K562 (cell line): ENCODE measurements around the gene ST3GAL5. TPM values are rescaled to one million over a fixed set of nuclear protein-coding genes. Genes with fewer than 3 reads are reported as not detected.

Experiments used
- CBFA2T2 ChIP-seq: fragments of 450-650 bp; conservative IDR thresholded peaks from 2 replicates; pipeline ENCODE4 v1.6.1; 2017; ENCODE audit warnings: mild to moderate bottlenecking
- CBX5 ChIP-seq: IDR thresholded peaks from 2 replicates; pipeline ENCODE4 v1.6.1; 2014; ENCODE audit warnings: low read depth, borderline replicate concordance
- HDAC2 ChIP-seq: fragments of 450-650 bp; IDR thresholded peaks from 2 replicates; pipeline ENCODE4 v1.6.1; 2016; ENCODE audit warnings: mild to moderate bottlenecking
- HNRNPL ChIP-seq: fragments of 200-400 bp; formaldehyde crosslinking; IDR thresholded peaks from 2 replicates; pipeline ENCODE4 v1.6.1; 2017; ENCODE audit warnings: low read depth, mild to moderate bottlenecking, low read length
- JUNB ChIP-seq: fragments of 450-650 bp; formaldehyde crosslinking; conservative IDR thresholded peaks from 2 replicates; pipeline ENCODE4 v1.4.0; 2020; ENCODE audit warnings: mild to moderate bottlenecking
- MCM7 ChIP-seq, 2 experiments: fragments of 450-650 bp; IDR thresholded peaks; 2 replicates each; pipeline ENCODE4 v1.6.1; 2016 to 2018
- RREB1 ChIP-seq: fragments of 250-450 bp; sonication (Bioruptor Pico); IDR thresholded peaks from 2 replicates; pipeline ENCODE4 v1.4.0; 2020
- TCF7 ChIP-seq: sonication (generic); IDR thresholded peaks from 2 replicates; pipeline ENCODE4 v1.6.1; 2016; ENCODE audit warnings: antibody characterized with exemption, borderline replicate concordance
- ZFPM2 ChIP-seq: fragments of 250-450 bp; sonication (Bioruptor Pico); IDR thresholded peaks from 2 replicates; pipeline ENCODE4 v1.5.1; 2022; ENCODE audit warnings: mild to moderate bottlenecking
- ZNF57 ChIP-seq: fragments of 450-650 bp; formaldehyde crosslinking; IDR thresholded peaks from 2 replicates; pipeline ENCODE4 v1.4.0; 2020; ENCODE audit warnings: mild to moderate bottlenecking, moderate library complexity
- polyA plus RNA-seq, 8 experiments: library from polyadenylated mRNA; depleted of rRNA in 4 of 8; stranded (reverse) in 5 of 8; unstranded in 3 of 8; fragments of >200 nt; fragmentation: Nextera tagmentation in 2 of 8; fragmentation: Illumina TruSeq in 1 of 8; extraction: Ambion mirVana in 2 of 8; extraction: Trizol in 1 of 8; gene quantifications; 2 replicates each; pipeline versions ENCODE4 v1.2.1 to v1.2.3, GENCODE V29; 2011 to 2014; ENCODE audit warnings: inconsistent platforms in 1 of 8, missing spikeins in 1 of 8
- total RNA-seq, 7 experiments: library from RNA; depleted of rRNA in 6 of 7; stranded (reverse); fragments of >200 nt in 6 of 7; fragmentation: Illumina TruSeq in 2 of 7; extraction: Trizol in 2 of 7; gene quantifications; 2 replicates each; pipeline versions ENCODE4 v1.2.1 to v1.2.3, GENCODE V29; 2011 to 2021; ENCODE audit warnings: low replicate concordance in 1 of 7
- TF ChIP-seq, protein P1 (sequence below), 2 experiments: fragments of 450-650 bp in 1 of 2; sonication (generic) in 1 of 2; formaldehyde crosslinking in 1 of 2; IDR thresholded peaks in 1 of 2; conservative IDR thresholded peaks in 1 of 2; 2 replicates each; pipeline versions ENCODE4 v1.6.1 to v1.8.1; 2016 to 2023; ENCODE audit warnings: mild to moderate bottlenecking in 2 of 2, moderate library complexity in 2 of 2, inconsistent platforms in 1 of 2, missing genetic modification reagents in 1 of 2

Gene ST3GAL5
- total and polyA plus RNA-seq, 9 of the 15 experiments (the other 6 are each of a cell fraction or from before 2014, with no cell fraction given), result 1.6 to 10.0 (median 4.2) TPM

DNA sequence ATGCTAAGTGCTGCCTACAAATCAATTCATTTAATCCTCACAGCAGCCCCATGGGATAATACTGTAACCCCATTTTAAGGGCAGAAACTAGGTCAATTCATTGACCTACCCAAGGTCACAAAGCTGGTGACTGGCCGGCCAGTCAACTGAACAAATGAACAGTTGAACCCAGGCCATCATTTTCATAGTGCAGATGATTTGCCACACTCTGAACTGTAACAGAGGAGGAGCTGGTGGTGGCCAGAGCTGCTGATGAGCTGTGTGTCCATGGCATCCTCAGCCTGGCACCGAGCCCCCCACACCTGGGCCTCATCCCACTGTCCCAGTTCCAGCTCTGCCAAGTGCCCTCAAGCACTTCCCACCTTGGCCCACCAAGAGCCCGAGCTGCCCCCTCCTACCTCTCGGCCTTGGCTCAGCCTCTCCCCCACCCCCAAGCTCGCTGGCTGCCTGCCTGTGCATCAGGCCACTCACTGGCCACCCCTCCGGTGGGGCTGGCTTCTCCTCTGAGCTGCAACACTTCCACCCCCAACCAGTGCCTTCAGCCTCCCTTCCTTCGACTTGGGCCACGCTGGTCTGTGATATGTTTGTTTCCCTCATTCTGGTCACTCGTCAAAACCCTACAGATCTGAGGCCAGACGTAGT is 76.6 kb downstream of the ST3GAL5 start (continued):
- no peak for TF ChIP-seq ZNF57 (CRISPR knock-in tag)
- no peak for TF ChIP-seq ZFPM2 (CRISPR knock-in tag)
- no peak for TF ChIP-seq TCF7
- TF ChIP-seq, protein P1, sequence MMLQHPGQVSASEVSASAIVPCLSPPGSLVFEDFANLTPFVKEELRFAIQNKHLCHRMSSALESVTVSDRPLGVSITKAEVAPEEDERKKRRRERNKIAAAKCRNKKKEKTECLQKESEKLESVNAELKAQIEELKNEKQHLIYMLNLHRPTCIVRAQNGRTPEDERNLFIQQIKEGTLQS (IDR thresholded peaks at IDR 0.05), result no peak
- TF ChIP-seq, protein P1 (CRISPR knock-in tag; conservative IDR thresholded peaks at IDR 0.05), result no peak
- TF ChIP-seq HDAC2, result no peak
- no peak for TF ChIP-seq MCM7 (IDR thresholded peaks at IDR 0.05)
- no peak for TF ChIP-seq JUNB (CRISPR knock-in tag)
- no peak for TF ChIP-seq CBFA2T2
- TF ChIP-seq CBX5, result no peak
- TF ChIP-seq HNRNPL, result no peak
- no peak for TF ChIP-seq RREB1 (CRISPR knock-in tag)
